ENCODE data around the gene PDCD2. TPM values are rescaled to one million over a fixed set of nuclear protein-coding genes. Genes with fewer than 3 reads are reported as not detected.
"Not testable (repeated sequence)": the region's sequence is repeated elsewhere in the genome, so short reads cannot be mapped to it uniquely, and the experiment has no call there.

Gene PDCD2
- total RNA-seq, 1 donor from 2014 or later = 68.5 TPM

DNA sequence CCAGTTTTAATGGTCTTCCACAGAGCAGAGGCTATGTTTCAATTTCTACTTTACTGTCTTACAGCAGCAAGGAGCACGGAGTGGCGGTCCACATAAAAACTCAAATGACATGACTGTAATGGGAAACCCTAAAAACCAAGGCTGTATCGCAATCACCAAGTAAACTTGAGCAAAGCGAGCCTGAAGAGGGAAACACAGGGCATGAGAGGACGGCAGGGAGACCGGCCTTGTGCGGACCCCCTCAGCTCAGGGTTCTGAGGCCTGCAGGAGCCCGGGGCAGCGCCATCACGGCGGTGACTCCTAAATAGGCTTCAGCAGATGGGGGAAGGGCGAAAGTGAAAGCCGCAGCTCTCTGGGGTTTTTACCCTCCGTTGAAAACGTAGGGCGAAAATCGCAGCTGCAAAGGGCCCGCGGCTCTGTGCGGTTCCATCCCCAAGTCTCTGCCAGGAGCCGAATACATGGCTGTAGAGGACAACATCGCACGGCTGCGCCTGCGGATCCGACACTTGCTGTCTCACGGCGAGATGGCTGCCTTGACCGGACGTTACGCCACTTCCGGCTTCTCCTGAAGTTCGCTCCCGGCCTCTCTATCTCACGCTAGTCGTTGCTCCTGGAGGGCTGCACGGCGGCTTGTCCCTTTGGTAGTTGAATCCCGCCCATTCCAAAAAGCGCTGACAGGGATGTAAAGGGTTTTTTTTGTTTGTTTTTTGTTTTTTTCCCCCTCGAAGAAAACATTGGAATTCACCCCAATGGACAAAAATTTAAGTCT, 31.5 kb downstream of the PDCD2 start, which contains the start of gene PSMB1:
PSMB1 (minus strand) TSS at position 543 of the 769 bp plus-strand sequence; CDS start at position 478, 65 bp downstream.
- peak; percentile 82 for DNase-seq (ENCODE audit: low read depth, low spot score)

DNA sequence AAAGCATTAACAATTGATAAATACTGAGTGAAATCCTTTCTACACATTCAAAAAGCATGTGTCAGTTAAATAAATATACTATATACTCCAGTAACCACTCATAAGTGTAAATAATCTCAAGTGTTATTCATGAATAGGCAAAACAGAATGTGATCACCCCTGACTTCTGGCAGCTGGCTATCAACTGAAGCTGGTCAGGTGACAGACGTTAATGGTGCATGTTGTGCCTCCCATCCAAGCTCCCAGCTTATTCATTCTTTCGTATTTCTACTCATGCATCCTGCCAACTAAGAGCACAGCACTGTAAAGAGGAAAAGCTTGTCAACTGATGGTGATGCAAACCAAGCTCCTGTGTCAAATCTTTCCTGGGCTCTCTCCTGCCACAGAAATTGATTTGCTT, 39.0 kb downstream of the PDCD2 start:
- no peak for DNase-seq (ENCODE audit: low read depth, low spot score)

DNA sequence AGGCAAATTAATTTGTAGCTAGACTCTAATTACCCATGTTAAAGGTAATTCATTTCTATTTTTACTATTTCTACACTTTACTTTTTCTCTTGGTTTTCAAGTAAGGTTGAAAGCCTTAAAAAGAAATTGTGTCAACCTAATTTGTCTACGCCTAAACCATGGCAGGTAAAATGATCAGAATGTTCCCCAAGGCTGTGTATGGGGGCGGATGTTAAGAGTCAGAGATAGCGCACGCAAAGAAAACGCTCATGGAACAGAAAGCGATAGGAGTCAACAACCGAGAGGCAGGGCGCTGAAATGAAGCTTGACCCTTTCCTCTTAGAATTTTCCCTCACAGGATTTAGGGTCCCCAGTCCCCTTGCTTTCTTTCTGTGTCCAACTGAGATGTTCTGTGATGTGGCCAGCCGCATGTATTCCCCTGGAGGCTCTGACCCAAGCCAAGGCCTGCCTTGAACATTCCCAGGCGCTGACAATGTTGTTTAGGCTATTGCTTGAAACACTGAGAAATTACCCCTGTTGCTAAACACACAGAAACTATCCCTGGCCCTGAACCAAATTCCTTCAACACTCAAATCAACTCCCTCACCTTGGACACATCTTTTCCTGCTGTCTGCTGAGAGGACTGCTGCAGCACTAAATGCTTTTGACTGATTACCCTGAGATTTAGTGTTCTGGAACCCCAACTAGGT, 42.3 kb downstream of the PDCD2 start:
- DNase-seq (ENCODE audit: low read depth, low spot score) = no peak

DNA sequence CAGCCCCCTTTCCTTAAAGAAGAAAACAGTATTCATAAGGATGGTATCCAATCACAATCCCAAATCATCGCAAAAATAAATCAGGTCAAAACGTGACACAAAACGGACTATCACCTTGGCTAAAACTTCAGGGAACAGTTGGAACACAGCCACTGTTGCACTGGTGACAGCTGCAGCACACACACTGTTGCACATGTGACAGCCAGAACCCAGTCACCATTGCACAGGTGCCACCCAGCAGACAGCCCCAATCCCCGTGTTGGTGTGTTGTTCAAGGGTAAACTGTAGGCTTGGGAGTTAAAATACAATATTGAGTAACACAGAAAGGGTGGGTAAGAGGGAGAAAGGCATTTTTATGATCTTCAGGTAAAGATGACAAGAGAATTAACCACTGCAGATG, 47.1 kb downstream of the PDCD2 start:
- no peak for DNase-seq (ENCODE audit: low read depth, low spot score)

DNA sequence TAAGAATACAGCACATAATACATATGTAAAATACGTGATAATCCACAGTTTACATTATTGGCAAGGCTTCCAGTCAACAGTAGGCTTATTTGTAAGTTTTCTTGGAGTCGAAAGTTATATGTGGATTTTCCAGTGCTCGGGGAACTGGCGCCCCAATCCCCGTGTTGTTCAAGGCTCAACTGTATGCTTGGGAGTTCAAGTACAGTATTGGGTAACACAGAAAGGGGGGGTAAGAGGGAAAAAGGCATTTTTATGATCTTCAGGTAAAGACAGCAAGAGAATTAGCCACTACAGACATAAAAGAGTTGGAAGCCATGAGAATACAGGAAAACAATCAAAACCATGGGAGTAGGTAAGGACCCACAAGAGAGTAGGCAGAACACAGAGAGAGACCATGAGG, 47.8 kb downstream of the PDCD2 start:
- DNase-seq (ENCODE audit: low read depth, low spot score) = no peak

DNA sequence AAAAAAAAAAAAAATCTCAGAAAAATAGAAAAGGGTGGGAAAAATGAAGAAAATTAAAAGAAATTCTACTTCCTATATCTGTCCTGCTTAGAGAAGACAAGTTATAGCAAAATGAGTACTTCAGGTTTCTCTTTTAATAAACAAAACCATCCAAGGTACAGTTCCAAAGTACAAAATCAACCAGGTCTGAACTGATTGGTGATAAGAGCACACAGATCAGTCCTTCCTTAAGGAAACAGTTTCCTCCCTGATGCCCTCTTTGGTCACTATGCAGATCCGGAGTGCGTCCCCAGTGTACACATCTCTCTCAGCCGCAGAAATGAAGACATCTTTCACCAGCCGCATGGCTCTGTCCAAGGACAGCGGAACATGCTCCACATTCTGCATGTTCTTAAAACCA, 49.4 kb downstream of the PDCD2 start:
- DNase-seq (ENCODE audit: low read depth, low spot score) = no peak

DNA sequence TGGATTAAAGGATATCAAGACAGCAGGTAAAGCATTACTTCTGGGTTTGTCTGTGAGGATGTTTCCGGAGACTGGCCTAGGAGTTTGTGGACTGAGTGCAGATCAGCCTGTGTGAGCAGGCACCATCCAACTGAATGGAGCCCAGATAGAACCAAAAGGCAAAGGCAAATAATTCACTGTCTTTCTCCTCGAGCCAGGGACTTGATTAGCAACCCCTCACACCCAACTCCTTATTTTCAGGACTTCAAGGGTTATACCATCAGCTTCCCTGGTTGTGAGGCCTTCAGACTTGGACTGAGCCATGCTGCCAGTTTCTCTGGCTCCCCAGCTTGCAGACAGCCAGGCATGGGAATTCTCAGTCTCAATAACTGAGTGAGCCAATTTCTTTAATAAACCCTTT, 50.6 kb downstream of the PDCD2 start:
- DNase-seq (ENCODE audit: low read depth, low spot score) = no peak

DNA sequence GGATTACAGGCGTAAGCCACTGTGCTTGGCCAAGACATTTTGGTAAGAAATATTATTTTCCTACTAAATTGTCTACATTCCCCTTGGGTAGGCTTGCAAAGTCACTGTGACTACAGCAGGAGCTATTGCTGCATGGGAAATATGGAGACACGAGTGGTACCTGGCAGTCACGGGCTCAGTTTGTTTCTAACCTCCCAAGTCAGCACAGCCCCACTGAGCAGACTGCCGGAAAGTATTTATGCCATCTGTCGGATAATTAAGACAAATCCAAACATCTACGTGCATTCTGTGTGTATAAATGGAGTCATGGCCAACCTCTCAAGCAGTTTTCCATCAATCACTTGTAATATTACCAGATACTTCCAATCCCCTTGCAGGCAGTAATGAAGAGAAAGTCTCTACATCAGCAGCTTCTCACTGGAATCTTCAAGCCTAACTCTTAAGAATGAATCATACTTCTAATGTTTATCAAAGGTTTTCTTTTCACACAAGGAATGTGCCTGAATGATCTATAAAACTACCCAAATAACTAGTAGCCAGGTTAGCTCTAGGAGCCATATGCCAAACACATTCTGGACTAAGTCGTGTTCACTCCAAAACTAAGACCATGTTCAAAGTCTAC, 51.5 kb downstream of the PDCD2 start:
- DNase-seq (ENCODE audit: low read depth, low spot score) = no peak

DNA sequence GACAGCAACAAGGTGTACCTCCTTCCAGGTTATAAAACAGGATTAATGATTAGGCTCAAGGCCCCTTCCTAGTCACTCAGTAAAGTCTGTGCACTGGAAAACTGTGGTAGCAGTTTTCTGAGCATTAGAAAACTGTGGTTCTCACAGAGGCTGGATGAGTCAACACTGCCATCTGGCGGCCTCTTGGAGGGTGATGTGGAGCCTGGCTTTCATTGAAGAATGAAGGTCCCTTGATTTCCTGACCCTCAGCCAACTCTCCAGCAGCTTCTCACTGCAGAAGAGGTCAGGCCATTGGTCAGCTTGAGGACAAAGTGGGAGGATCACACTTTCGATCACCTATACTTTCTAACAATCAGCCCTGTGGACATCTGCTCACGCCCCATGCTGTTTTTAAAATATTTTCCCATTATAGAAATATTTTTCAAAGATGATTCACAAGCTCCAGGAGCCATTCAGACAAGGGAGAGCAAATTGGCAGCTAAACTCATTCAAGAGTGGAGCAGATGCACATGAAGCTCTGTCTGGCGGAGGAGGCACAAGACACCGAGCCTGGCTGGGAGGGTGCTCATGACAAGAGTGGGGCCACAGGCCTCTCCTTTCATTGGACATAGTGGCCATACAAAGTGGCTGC, 54.5 kb downstream of the PDCD2 start:
- peak; percentile 26 for DNase-seq (ENCODE audit: low read depth, low spot score)

DNA sequence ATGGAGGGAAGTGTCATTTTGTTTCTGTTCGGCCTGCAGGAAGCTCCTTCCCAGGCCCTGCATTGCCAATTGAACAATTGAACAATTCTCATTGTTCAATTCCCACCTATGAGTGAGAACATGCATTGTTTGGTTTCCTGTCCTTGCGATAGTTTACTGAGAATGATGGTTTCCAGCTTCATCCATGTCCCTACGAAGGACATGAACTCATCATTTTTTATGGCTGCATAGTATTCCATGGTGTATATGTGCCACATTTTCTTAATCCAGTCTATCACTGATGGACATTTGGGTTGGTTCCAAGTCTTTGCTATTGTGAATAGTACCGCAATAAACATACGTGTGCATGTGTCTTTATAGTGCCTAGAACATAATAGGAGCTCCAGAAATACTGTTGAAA, 56.4 kb downstream of the PDCD2 start:
- not testable (repeated sequence) for DNase-seq (ENCODE audit: low read depth, low spot score)

DNA sequence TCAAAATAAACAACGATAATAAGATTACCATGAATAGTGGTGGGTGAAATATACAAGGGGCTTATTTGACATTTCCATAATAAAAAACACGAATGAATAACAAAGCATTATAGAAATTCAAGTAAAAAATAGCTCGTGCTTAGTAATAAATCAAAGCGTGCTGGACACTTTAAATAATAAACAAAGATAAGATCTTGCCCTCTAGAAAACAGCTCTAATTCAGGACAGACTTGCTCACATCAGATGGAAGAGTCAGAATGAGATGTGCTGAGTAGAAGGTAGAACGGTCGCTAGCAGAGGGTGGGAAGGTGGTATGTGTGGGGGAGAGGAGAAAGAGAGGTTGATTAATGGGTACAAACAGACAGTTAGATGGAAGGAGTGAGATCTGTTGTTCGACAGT, 58.6 kb downstream of the PDCD2 start:
- no peak for DNase-seq (ENCODE audit: low read depth, low spot score)

Other genes with a start within 250 kb of the PDCD2 start
- 342 and 389 TPM in 2 replicates for gene PSMB1, start 31.3 kb downstream of the PDCD2 start, total RNA-seq
- 10.9 and 17.6 TPM in 2 replicates for gene TBP, start 30.3 kb downstream of the PDCD2 start, total RNA-seq

Data from pulmonary artery endothelial cell (primary cell).